GM19372 (cell line): ENCODE results near the gene CCDC97.
"Not testable (repeated sequence)": the region's sequence is repeated elsewhere in the genome, so short reads cannot be mapped to it uniquely, and the experiment has no call there.

Source experiments
- ATAC-seq: cut with Tn5 transposase; IDR thresholded peaks from one replicate; pipeline ENCODE4 v1.9.1; 2021; ENCODE audit warnings: mild to moderate bottlenecking, low read depth, moderate library complexity; ENCODE audit not compliant: unreplicated experiment

Gene CCDC97

DNA sequence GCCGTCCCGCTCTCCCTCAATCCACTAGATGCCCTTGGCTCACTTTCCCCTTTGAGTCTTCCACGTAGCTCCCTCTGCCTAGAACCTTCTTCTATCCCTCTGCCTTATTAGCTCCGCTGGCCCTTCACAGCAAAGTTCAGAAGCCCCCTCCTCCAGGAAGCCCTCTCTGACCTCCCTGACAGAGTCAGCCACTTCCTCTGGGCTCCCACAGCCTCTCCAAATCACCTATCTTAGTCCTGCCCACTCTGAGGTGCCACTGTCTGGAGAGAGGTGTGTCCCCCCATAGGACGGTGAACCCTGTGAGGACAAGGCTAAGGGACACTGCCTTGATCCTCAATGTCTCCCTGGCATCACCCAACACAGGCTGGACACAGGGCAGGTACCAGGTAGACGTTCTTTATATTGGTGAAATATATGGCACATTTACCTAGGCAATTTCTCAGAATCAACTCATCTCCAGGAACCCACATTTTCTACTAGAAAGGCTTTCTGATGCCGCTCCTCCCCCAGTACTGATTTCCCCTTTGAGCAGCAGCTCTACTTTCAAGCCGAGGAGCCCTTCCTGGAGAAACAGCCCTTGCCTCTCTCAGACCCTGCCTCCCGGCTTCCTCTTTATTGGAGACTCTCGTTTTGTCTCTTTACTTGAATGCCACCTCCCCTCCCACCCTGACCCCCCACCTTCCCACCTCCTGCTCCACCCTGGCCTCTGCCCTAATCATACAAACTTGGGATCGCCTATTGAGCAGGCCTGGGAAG lies 47.2 kb downstream of the CCDC97 start:
- no peak for ATAC-seq

- ATAC-seq: no peak
Measured at GRCh38 chr19:41357746-41358145, 47.8 kb downstream of the CCDC97 start.

- ATAC-seq: no peak
Measured at GRCh38 chr19:41359741-41360140, 49.8 kb downstream of the CCDC97 start.

DNA sequence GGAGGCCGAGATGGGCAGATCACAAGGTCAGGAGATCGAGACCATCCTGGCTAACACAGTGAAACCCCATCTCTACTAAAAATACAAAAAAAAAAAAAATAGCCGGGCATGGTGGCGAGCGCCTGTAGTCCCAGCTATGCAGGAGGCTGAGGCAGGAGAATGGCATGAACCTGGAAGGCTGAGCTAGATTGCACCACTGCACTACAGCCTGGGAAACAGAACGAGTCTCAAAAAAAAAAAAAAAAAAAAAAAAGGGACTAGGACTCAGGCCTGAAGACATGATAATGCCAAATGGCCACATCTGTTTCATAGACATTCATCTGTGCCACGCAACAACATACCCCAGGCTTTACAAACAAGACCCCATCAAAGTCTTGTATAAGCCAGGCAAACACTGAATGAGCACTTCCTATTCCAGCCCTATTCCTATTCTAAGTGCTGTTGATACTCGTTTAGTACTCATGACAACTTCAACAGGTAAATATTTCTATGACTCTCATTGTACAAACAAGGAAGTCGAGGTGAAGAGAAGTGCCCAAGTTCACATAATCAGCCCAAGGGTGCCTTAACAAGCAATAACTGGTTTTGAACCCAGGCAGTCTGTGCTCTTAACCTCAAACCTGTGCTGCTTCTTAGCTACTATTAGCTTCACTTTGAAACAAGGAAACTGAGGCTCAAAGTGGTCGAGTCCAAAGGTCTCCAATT lies 52.3 kb downstream of the CCDC97 start:
- no peak for ATAC-seq

DNA sequence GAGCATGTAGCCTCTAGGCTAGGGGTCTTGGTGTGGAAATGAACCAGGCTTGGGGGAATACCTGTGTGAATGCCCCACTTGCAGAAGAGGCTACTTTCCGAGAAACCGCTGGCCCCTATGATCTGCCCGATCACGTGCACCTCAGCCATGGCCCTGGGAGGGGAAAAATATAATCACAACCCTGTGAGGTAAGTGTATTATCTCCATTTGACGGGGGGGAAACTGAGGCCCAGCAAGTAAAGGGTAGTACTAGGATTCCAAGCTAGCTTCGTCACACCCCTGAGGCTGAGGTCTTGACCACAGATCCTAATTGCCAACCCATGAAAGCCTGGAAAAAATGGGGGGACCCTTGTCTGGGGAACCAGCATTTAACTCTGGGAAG lies 53.4 kb downstream of the CCDC97 start:
- ATAC-seq: no peak

DNA sequence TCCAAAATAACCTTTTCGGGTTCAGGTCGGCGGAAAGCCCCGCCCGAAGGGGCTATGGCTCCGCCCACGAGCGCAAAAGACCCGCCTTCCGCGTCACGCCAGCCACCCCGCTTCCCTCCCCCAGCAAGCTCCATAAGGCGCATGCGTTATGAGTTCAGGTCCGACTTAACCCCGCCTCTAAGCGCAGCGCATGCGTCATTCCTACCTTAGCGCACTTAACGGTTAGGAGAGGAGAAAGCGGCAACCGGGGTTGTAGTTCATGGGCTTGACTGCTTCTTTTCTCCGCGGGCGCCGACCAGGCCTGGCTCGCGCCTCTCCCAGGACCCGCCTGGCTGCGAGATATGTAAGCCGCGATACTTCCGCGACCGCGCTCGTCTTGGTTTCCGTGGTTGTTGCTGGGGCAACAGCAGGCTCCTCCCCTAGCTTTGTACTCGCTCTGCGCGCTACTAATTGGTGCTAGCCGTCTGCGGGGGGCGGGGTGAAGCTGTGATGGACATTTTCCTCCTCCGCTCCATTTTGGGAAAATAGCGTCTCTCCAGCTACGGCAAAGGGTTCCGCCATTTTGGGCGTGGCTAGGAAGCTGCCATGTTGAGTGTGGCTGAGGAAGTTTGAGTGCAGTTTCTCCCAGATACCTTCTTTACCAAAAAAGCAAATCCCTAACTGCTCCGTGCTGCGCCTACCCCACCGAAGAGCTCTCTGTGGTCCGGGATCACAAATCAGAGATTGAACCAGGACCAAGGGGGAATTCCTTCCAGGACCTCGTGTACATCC lies 54.0 kb downstream of the CCDC97 start, which contains the start of gene B9D2:
TSS of gene B9D2 (minus strand) at position 397 of the 771 bp plus-strand sequence. CDS start 630 bp downstream, outside the sequence.
- peak; percentile 76 for ATAC-seq

- no peak for ATAC-seq
Measured at GRCh38 chr19:41364524-41365391, 54.8 kb downstream of the CCDC97 start.

DNA sequence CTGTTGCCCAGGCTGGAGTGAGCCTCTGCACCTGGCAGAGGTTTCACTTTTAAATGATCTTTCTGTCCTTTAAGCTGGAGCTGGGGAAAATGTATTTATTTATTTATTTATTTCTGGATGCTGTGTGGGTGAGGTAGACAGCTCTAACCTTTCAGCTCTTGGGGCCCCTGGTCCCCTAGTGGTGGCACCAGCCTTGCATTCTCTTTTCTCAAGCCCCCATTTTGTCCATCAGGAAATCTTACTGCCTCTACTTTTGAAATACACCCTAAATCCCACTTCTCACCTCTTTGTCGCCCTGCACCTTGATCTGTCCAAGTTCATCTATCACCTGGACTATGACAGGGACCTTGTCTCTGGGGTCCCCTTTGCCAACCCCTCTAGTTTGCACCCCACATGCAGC lies 56.1 kb downstream of the CCDC97 start:
- no peak for ATAC-seq

DNA sequence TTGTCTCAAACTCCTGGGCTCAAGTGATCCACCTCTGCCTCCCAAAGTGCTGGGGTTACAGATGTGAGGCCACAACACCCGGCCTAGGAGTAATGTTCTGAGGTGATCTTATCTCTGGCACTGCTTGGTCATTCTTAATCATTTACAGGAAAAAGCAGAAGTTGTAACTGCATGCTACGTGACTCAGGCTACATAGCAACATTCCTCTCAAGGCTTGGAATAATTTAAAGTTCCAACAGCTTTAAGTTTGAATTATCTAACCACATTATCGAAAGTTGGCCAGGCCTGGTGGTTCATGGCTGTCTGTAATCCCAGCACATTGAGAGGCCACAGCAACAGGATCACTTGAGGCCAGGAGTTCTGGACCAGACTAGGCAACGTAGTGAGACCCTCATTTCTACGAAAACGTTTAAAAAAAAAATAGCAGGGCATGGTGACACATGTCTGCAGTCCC lies 57.9 kb downstream of the CCDC97 start:
- ATAC-seq: no peak

DNA sequence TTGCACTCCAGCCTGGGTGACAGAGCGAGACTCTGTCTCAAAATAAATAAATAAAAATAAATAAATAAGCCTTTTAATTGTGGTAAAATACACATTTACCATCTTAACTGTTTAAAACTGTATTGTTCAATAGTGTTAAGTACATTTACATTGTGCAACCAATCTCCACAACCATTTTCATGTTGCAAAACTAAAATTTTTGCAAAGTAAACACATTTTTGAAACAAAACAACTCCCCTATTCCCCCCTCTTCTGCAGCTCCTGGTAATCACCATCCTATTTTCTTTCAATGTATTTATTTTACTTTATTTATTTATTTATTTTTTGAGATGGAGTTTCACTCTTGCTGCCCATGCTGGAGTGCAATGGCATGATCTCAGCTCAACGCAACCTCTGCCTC lies 59.8 kb downstream of the CCDC97 start:
- no peak for ATAC-seq

DNA sequence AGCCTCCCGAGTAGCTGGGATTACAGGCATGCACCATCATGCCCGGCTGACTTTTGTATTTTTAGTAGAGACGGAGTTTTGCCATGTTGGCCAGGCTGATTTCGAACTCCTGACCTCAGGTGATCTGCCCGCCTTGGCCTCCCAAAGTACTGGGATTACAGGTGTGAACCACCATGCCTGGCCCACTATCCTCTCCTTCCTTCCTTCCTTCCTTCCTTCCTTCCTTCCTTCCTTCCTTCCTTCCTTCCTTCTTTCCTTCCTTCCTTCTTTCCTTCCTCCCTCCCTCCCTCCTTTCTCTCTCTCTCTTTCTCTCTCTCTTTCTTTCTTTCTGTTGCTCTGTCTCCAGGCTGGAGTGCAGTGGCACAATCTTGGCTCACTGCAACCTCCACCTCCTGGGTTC lies 61.1 kb downstream of the CCDC97 start:
- not testable (repeated sequence) for ATAC-seq

GRCh38 chr19:41371541-41371940 lies 61.6 kb downstream of the CCDC97 start:
- no peak for ATAC-seq

- ATAC-seq: no peak
Measured at GRCh38 chr19:41372501-41372900, 62.5 kb downstream of the CCDC97 start.

DNA sequence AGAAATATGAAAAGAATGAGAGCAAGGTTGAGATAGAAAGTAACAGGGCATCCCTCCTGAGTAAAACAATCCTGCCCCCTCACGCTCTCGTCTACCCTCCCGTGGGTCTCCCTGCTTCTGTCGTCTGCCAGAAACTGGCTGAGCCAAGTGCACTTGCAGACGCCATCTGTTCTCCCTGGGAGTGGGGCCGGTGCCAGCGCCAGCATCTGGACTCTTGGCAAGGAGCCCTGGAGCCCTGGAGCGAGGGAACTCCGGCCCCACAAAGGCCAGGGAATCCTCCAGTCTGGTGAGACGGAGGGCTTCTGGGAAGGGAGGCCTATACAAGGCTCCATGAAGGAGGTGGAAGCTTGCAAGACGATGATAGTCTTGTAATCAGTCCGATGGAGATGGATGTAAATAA lies 64.0 kb downstream of the CCDC97 start:
- ATAC-seq: no peak
